Amniotic stem cell (primary cell): Measurements from ENCODE around the gene COL4A6.

ENCODE experiments used
- DNase-seq: peaks from one replicate; lab custom pipeline; 2025; lab: John Stamatoyannopoulos, UW

Gene COL4A6

DNA sequence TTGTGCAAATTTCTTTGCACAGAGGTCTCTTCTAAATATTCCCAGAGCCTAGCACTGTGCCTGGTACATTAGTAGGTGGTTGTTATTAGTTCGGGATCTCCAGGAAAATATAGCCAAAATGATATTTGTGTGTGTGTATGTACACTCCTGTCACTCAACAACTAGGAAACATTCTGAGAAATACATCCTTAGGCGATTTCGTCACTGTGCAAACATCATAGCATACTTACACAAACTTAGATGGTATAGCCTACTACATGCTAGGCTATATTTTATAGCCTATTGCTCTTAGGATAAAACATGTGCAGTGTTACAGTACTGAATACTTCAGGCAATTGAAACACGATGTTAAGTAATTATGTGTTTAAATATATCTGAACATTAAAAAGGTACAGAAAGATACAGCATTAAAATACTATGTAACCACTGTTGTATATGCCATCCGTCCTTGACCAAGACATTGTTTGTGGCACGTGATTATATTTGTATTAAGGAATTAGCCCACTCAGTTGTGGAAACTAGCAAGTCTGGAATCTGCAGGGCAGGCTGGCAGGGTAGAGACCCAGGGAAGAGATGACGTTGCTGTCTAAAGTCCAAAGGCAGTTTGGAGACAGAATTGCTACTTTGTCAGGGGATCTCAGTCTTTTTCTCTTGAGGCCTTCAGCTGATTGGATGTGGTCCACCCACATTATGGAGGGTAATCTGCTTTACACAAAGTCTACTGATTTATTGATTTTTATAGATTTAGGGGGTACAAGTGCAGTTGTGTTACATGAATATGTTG lies 106.9 kb downstream of the COL4A6 start:
- DNase-seq = no peak

DNA sequence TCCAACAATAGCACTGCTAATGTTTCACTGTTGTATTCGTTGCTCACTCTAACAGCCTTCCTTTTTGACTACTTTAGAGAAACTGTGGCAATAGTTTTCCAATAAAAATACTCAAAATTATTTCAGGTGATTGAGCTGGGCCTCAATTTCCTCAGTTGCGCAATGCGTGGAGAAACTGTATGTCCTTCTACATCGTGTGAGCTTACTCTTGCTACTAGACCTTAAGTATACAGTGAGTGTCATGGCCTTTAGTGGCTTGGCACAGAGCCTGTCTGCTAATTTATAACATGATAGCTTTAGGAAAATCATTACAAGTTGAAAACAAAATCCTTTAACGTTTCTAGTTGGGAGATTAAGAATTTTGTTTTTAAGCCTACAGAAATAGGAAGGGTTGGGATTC lies 114.5 kb downstream of the COL4A6 start:
- DNase-seq = no peak

DNA sequence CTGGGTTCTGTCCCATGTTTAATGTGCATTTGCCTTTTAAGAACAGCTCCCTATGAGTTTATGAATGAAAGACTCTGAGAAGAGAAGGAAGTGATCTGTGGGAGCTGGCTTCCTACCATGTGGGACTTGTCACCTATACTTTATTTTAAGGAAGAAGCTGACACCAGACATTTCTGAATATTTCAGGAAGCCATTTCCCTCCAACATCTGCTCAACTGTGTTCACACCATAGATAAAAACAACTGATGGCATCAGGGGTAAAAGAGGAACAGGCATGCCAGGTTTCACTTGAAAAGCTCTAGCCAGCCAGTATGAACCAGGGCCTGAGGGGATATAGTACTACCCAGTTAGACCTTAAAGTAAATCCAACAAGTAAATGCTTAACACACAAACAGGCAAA lies 116.0 kb downstream of the COL4A6 start:
- no peak for DNase-seq

DNA sequence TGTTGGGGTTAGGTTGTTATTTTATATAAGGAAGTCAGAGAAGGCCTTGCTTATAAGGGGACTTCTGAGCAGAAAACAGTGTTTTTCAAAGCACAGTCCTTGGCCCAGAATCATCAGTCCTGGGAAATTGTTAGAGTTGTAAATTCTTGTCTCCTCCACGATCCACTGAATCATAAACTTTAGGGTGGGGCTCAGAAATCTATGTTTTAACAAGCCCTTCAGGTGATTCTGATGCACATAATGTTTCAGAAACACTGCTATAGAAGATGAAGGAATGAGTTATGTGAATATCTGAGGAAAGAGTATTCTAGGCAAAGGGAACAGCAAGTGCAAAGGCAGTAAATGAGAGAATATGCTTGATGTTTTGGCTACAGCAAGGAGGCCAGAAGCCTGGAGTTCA lies 121.8 kb downstream of the COL4A6 start:
- DNase-seq = no peak

DNA sequence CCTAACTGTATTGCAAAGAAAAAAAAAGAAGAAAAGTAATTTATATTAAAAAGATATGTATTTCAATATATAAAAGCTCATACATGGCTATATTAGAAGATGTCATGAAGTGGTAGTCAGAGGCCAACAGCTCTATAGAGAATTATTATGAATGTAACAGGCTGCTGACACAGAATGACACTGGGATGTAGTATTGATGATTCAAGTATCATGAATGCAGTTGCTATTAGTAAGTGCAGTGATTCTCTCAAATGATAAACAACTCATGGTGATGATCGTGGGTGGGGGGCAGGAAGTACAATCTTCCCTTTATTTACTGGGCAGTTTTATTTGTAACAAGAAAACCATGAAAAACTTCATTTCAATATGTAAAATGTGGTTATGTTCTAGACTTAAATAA lies 124.6 kb downstream of the COL4A6 start:
- no peak for DNase-seq

DNA sequence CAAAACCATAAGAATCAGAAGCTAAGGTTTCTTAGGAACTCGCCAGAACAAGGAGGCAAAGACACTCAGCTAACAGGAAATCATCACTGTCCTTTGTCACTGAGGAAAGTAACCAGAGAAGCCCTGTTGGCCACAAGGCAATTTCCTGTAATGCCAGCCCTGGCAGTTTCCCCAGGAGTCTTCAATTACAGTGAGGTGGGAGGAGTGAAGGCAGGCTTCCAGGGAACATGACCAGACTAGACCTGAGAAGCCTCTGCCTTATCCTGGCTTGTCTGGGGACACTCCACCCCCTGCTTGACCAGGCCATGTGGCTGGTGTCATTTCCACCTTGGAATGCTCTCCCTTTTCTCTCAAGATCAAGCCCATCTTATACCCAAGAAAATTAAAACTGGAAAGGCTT lies 125.3 kb downstream of the COL4A6 start:
- DNase-seq = peak; percentile 43

DNA sequence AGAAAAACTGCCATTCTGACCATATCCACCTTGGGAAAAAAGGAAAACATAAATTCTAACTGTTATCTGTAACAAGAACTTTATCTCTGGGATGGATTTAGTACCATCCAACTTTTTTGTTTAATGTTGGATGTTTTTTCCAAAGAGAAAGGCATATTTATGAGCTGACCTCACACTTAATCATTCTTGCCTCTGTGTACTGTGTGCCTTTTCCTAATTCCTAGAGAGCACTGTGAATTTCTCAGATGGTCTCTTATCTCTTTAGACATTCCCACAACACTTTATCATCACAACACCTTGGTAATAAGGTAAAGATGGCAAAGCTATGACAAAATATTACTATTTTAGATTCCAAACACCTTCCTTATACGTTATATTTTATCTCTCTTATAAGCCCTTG lies 126.2 kb downstream of the COL4A6 start:
- no peak for DNase-seq

DNA sequence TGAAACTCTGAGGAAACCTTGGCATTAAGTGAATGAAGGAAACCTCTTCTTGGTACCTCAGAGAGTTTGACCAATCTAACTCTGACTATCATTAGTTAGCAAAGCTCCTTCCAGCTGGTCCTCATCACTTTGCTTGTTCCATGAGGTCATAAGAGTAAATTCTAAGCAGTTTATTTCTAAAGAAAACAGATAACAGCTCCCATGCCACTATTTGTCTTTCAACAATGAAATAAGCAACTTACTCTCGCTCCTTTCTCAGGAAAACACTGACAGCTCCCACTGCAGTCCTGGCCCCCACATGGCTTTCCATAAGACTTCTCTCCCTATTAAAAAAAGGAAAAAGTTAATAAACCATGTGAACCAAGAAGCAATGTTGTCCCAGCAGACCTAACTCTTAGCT lies 127.7 kb downstream of the COL4A6 start:
- DNase-seq = no peak

DNA sequence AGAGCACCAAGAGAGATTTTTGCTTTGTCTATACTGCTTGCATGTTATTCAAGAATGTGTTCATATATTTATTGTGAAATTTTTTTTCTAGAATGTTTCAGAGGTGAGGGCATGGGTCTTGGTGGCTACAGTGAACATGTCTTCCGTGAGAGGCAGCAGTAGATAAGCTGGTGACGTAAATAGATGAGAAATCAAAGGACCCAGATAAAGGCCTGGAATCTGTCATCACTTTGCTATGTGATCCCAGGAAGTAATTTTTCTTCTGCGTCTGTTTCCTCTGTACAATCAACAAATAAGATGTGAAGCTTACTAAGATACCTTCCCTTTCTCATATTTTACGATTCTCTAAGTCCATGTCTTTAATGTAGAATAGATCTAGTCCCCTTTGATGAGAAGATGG lies 129.1 kb downstream of the COL4A6 start:
- DNase-seq = no peak

DNA sequence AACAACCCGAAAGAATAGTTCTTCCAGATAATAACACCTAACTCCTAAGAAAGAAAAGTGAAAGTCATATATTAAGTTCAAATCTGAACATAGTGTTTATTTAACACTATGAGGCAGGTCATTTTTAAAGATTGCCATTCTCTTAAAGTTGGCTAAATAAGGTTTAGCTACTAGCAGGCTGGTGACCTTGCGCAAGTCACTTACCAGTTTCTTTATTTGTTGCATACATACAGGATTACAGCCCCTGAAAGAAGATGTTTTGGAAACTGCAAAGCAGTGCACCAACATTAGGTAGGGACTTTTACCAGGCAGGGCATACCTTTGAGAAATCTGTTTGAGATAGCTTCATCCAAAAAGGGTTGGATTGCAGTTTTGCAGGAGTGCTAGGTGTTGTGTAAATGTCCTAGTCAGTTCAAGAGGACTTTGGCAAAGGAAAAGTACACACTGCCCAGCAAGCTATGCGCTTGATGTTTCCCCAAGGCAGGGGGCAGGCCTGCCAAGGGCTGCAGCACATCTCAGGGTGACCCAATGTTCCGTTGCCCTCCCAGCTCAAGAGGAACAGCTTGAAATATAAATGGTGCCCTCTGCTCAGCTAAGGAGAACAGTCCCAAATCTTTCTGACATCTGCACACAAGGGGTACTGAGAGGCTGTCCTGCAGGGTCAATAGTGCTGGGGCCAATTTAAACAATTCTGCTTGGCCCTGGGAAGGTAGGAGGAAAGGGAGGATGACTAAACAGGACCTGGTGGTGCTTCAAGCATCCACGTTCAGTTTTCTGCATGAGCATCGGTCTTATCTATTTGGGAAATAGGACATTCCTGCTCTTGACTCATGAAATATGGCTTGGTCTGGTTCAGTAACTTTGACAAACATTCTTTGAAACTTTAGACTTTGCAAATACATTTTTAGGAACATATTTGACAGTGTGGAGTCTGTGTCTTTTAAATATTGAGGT lies 130.8 kb downstream of the COL4A6 start:
- no peak for DNase-seq

DNA sequence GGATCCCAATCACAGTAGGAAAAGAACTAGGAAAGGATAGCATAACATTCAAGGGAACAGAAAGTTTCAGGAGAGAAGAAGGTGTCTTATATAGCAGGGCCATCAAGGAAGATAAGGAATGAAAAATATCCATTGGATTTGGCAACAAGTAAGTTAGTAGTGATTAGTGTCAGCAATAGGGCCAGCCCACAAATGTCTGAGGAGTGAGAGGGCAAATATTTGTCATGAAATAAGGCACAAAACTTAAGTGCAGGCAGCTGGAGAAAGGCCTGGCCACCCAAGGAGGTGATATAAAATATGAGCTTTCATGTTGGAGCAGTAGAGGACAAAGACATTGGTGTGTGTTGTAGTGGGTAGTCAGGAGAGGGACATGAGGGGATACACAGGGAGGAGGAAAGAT lies 132.1 kb downstream of the COL4A6 start:
- DNase-seq = no peak

DNA sequence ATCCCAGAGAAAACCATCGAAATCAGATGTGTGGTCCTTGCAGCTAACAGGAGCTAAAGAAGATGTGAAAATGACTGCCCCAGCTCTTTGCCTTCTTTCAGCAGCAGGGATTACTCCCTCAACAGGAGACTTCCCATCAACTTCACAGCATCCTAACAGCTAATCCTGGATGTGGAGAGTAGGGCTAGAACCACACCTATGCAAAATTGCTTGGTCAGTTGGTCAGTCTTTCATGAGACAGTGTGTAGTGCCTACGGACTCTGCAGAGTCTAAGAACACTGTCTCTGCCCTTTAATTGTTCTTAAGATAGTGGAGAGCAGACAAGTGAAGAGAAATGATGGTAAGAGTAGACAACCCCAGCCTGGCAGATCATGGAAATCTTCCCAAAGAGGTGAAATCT lies 133.5 kb downstream of the COL4A6 start:
- no peak for DNase-seq

DNA sequence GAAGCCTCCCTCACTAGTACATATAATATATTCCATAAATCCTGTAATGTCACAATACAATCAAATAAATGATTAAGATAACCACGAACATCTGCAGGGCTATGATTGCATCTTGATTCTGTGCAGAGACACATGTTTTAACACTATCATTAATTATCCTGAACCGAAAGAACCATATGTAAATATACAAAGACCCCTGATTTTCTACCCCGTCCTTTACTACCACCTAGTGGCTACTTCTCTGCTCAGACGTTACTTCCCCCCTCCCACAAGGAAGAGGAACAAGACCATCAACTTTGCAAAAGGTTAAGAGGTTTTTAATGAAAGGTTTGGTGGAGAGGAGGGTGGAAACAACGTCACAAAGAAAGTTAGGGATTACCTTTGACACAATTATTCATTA lies 134.0 kb downstream of the COL4A6 start:
- DNase-seq = no peak

DNA sequence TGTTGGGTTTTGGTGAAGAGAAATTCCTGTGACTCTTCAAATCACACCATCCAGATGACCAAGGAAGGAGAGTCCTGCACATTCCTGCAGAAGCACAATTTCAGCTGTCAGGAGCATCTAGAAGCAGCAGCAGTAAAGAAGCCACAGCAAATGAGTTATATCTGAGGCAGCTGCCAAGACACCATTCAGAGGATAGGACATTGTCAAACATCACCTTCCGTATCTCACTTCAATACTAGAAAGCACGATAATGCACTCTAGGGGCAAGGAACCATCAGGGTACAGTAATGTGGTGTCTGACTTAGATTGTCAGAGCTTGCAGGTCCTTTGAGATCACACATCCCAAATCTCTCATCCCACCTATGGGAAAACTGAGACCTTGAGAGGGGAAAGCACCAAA lies 134.5 kb downstream of the COL4A6 start:
- DNase-seq = no peak

DNA sequence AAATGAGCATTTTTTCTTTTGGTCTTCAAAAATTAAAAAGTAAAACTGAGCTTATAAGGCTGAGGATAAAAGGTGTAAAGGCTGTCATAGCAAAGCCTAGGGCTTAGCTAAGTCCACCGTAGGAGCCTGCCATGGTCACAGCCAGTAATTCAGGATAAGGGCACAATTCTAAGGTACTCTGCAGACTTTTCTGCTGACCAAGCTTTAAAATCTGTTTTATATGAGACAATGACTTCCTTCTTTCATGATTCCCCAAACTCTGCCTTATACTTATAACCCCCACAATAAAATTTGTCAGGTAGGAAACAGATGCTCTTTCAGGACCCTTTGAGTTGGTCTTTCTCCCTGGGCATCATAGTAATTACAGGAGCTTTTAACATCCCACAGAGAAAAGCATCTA lies 138.5 kb downstream of the COL4A6 start:
- no peak for DNase-seq

DNA sequence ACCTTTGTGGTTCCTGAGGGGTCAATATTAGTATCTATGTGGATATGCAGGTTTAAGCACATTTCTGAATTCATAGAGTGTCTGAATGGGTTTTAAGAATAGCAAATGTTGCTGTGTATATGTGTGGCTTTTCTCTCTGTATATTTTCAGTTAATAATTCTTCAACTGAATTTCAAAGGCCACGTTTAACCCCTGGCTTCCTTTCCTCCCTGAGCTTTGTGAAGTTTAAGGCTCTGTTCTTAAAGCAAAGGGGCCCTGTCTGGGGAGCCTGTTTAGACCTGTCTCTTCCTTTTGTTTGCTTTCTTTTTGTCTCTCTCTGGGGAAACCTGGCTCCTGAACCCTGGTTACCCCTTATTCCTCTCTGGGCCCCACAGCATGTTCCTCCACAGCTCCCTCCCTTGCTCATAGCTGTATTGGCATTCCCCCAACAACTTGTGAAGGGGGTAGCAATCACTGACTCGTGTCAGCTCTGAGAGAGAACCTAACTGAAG lies 139.1 kb downstream of the COL4A6 start:
- no peak for DNase-seq

DNA sequence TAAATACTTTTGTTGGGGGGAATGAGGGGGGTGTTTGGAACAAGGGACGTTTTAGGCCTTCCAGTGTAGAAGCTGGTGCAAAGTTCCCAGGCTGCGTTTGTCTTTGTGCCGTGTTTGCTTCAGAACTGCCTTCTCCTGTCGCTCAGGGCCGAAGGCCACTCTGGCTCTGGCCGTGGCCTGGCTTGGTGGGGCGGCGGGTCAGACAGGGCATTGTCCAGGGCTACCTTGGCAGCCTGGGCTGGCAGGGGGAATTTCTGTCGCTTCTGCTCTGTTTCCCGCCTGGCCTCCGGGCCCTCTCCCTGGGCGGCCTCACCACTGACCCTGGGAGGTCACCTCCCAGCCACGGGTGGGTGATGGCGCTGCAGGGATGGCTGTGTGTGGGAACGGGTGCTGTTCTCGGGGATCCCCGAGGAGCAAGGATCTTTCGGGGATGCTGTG lies 140.0 kb downstream of the COL4A6 start:
- DNase-seq = no peak

DNA sequence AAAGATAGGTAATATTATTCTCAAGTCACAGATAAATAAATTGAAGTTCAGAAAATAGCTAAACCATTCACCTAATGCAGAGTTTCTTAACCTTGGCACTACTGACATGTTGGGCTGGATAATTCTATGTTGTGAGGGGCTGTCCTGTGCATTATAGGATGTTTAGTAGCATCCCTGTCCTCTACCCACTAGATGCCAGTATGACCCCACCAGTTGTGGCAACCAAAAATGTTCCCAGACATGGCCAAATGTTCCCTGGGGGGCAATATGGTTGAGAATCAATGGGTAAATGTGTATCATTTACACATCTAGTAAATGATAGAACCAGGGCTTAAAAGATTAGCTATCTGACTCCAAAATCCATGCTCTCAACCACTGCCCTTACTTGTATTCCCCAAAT lies 140.9 kb downstream of the COL4A6 start:
- no peak for DNase-seq

DNA sequence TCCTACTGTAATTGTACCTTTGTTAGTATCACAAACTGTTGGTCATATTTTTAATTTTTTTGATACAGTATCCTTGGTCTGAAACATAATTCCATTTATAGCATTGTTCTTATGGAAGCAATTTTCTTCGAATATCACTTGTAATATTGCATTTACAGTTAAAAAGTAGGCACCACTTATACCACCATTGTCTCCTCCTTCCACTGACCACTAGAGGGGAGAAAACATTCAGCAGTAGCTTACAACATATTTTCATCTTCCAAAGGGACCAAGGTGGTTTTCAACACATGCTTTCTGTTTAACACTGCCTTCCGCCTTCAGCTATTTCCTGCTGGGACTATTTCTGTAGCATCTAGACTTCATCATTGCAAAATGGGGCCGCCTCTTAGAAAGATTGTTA lies 146.2 kb downstream of the COL4A6 start:
- no peak for DNase-seq

DNA sequence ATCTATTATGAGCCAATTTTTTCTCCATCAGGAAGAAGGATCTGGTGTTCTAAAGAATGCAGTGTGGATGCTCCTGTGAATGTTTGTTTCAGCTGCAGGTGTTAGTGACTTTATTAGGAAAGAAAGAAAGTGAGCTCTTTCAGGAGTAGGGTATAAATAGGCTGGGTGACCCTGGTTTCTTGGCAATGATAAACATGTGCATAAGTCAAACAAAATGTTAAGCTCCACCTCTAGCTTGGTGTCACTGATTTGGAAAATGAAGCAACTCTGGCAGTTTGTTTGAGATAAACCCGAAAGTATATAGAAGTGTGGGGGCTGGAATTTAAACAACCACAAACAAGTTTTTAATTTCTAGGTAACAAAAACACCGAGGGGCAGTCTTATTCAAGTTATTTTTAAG lies 152.3 kb downstream of the COL4A6 start:
- DNase-seq = no peak

DNA sequence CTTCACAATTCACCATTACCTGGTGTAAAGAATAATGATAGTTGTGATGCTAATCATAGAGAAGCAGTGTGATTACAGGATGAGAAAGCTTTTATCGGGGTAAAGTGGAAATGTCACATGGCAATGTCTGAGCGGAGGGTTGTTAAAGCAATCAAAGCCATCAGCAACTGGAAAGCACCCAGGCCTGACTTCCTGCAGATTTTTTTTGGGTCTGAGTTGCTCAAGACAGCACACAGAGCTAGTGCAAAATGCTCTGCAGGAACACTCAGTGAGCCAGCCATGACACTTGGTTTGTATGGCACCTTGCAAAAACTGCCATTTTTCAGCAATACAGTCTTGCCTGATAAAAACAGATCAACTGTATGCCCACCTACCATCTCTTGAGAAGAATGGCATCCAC lies 152.9 kb downstream of the COL4A6 start:
- DNase-seq = no peak

DNA sequence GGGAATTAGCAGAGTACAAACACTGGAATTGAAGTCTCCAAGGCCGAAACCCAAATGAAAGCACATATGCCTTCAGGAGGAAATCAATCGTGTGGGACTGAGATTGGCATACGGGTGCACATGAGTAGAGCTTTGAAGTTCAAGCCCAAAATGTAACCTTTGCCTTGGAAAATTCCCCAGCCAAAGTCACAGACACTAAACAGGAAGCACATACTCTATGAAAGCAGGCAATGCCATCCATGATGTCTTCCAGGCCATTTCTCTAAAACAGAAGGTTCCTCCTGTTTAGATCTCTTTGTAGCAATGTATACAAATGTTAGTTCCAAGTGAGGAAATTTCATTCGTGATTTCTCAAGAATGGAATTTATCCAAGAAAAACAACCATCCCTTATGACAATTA lies 162.5 kb downstream of the COL4A6 start:
- no peak for DNase-seq

DNA sequence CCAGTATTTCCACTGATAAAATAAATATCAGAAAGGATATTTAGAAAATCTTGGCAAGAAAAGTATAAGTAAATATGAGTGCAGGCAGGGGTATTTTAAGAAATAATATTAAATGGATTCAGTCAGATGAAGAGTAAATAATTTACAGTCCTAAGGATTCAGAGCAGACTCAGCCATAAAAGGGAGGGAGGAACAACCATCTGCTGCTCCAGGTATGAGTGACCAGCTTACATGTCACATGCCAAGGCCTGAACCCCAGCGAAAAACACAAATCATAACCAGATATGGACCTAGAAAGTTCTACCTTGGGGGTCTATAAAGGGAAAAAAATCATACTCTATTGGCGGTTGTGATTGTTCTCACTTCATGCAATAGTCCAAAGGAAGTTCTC lies 166.8 kb downstream of the COL4A6 start:
- DNase-seq = no peak
